HG03025 (cell line): Measurements from ENCODE around the gene LDB3.

Experiments used
- ATAC-seq: cut with Tn5 transposase; IDR thresholded peaks from one replicate; pipeline ENCODE4 v1.9.1; 2021; ENCODE audit warnings: mild to moderate bottlenecking, moderate library complexity; ENCODE audit not compliant: unreplicated experiment, low FRiP score

Gene LDB3

GRCh38 chr10:86651021-86651471 is 17.3 kb upstream of the LDB3 start:
- no peak for ATAC-seq

GRCh38 chr10:86651631-86652331 is 16.5 kb upstream of the LDB3 start:
- no peak for ATAC-seq

GRCh38 chr10:86652361-86653202 is 15.7 kb upstream of the LDB3 start:
- no peak for ATAC-seq

GRCh38 chr10:86653379-86653778 is 14.9 kb upstream of the LDB3 start:
- no peak for ATAC-seq

GRCh38 chr10:86653987-86654386 is 14.3 kb upstream of the LDB3 start:
- ATAC-seq: no peak

- ATAC-seq: no peak
Measured at GRCh38 chr10:86654411-86655172, 13.7 kb upstream of the LDB3 start, which contains the start of gene OPN4. Gene OPN4 (plus strand): TSS chr10:86654547. CDS start chr10:86654784, 237 bp downstream.

- no peak for ATAC-seq
Measured at GRCh38 chr10:86655173-86655540, 13.2 kb upstream of the LDB3 start.

- ATAC-seq: no peak
Measured at GRCh38 chr10:86655596-86655995, 12.7 kb upstream of the LDB3 start.

GRCh38 chr10:86657011-86657395 is 11.3 kb upstream of the LDB3 start:
- ATAC-seq: no peak

- ATAC-seq: no peak
Measured at GRCh38 chr10:86657396-86658011, 10.8 kb upstream of the LDB3 start.

GRCh38 chr10:86658261-86658741 is 10.0 kb upstream of the LDB3 start:
- ATAC-seq: no peak

- no peak for ATAC-seq
Measured at GRCh38 chr10:86658751-86659150, 9.6 kb upstream of the LDB3 start.

GRCh38 chr10:86659161-86659691 is 9.1 kb upstream of the LDB3 start:
- ATAC-seq: no peak

- ATAC-seq: no peak
Measured at GRCh38 chr10:86659721-86660453, 8.4 kb upstream of the LDB3 start.

- no peak for ATAC-seq
Measured at GRCh38 chr10:86661161-86662025, 6.9 kb upstream of the LDB3 start.

- ATAC-seq: no peak
Measured at GRCh38 chr10:86662186-86663045, 5.9 kb upstream of the LDB3 start.

- ATAC-seq: no peak
Measured at GRCh38 chr10:86663046-86663345, 5.3 kb upstream of the LDB3 start.
